Testis (tissue), 2 donors: ENCODE measurements around the gene STARD3.

Source experiments
- CTCF ChIP-seq, 3 experiments: fragments of 450-650 bp in 2 of 3; fragments of 200-600 bp in 1 of 3; sonication (generic) in 1 of 3; IDR thresholded peaks; one replicate each; pipeline ENCODE4 v1.5.1; 2016 to 2019; ENCODE audit warnings: antibody characterized with exemption in 3 of 3, mild to moderate bottlenecking in 2 of 3, moderate library complexity in 1 of 3
- POLR2A ChIP-seq: fragments of 450-650 bp; IDR thresholded peaks from one replicate; pipeline ENCODE4 v1.6.1; 2017; ENCODE audit warnings: antibody characterized with exemption, mild to moderate bottlenecking, moderate library complexity

GRCh38 chr17:39701012-39701783 lies 64.3 kb downstream of the STARD3 start:
- no peak for TF ChIP-seq CTCF (IDR thresholded peaks at IDR 0.05)
- no peak for TF ChIP-seq POLR2A
